ENCODE results near the gene CCDC60. TPM values are rescaled to one million over a fixed set of nuclear protein-coding genes. Genes with fewer than 3 reads are reported as not detected.

CCDC60 gene
- total RNA-seq, 4 donors from 2014 or later = 0.64 to 10.6 (median 2.1) TPM

DNA sequence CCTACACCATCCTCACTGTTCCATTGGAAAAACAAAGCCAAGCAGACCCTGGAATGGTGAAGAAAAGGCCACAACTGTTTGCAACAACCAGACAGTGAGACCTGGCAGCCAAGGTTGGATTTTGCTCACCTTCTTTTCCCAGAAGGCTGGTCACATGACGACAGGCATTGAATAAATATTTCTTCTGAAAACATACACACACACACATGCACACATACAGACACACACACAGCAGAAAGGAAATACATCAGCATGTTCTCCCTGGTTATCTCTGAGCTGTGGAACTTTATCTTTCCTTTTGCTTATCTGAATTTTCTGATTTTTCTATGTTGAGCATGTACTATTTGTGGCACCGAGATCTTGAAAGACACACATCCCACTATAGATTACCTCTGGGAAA is 38.0 kb upstream of the CCDC60 start:
- intact Hi-C loops (cut with DNase I) = no loop called here
- Histone ChIP-seq H3K27ac (no peak overlapping the region), H3K9me3 (no peaks in the 10 kb centered on the region), H3K27me3 (peaks cover 0 to 7% (median 0%) of the 10 kb centered on the region in 4 donors), H3K36me3 (no peaks in the 10 kb centered on the region), H3K4me3 (no peak overlapping the region), H3K4me1 (no peaks in the 10 kb centered on the region)
- 29 to 54% methylated on average over 2 of the region's 2 CpGs for WGBS, 2 donors
- DNase-seq = no peak
- TF ChIP-seq POLR2A (IDR thresholded peaks at IDR 0.05) (no peak), CTCF (IDR thresholded peaks at IDR 0.05) (no peak)

DNA sequence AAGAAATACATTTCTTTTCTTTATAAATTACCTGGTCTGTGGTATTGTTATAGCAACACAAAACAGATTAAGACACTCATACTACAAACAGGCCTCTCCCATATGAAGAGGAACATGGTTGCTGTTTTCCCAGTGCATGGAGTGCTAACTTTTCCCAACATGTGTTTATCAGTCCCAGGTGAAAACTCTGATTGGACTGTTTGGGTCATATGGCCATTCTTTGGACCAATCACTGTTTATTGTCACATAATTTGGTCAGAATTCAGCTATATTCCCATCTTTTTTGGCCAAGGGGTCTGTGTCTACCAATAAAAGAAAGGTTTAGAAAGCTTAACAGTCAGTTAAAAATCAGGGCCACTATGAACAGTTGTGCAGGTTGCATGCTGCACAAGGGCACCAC is 35.4 kb upstream of the CCDC60 start:
- Histone ChIP-seq H3K4me3 (no peak overlapping the region), H3K36me3 (no peaks in the 10 kb centered on the region), H3K4me1 (peaks cover 0 to 5% (median 0%) of the 10 kb centered on the region in 3 donors), H3K27ac (no peak overlapping the region), H3K9me3 (no peaks in the 10 kb centered on the region), H3K27me3 (peaks cover 0 to 7% (median 0%) of the 10 kb centered on the region in 4 donors)
- intact Hi-C loops (cut with DNase I) = no loop called here
- no peak for TF ChIP-seq POLR2A (IDR thresholded peaks at IDR 0.05)
- no peak for DNase-seq

DNA sequence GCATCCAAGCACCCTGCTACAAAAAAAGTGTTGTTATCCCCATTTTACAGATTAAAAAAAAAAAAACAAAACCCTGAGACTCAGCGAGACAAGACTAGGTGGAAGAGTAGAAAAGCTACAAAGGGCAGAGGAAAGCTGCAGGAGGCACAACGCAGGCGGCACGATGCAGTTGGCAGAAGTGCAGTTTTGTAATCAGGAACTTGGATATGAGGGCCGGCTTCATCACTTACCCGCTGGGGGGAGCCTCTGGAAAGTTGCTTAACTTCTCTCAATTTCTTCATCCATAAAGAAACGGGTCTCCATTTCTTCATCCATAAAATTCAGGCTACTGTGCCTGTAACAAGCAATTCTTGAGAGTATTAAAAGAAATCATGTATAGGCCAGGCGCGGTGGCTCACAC is 33.1 kb upstream of the CCDC60 start:
- 67 to 74% methylated on average over 7 to 9 of the region's 9 CpGs for WGBS, 2 donors
- Histone ChIP-seq H3K9me3 (no peaks in the 10 kb centered on the region), H3K4me3 (no peak overlapping the region), H3K27me3 (no peaks in the 10 kb centered on the region), H3K36me3 (no peaks in the 10 kb centered on the region), H3K27ac (no peak overlapping the region), H3K4me1 (peaks cover 0 to 5% (median 0%) of the 10 kb centered on the region in 3 donors)
- intact Hi-C loops (cut with DNase I) = no loop called here
- TF ChIP-seq CTCF (IDR thresholded peaks at IDR 0.05) (no peak), POLR2A (IDR thresholded peaks at IDR 0.05) (no peak)
- DNase-seq = no peak

- Histone ChIP-seq H3K4me1 (peaks cover 0 to 8% (median 5%) of the 10 kb centered on the region in 3 donors), H3K36me3 (no peaks in the 10 kb centered on the region), H3K27me3 (no peaks in the 10 kb centered on the region), H3K9me3 (no peaks in the 10 kb centered on the region), H3K4me3 (no peak overlapping the region), H3K27ac (no peak overlapping the region)
- no peak for DNase-seq
- TF ChIP-seq CTCF (IDR thresholded peaks at IDR 0.05) = no peak
- TF ChIP-seq POLR2A (IDR thresholded peaks at IDR 0.05) = no peak
- intact Hi-C loops (cut with DNase I) = no loop called here
- WGBS, 2 donors = 65 to 70% methylated on average over 7 of the region's 7 CpGs
These were observed 32.0 kb upstream of the CCDC60 start for GRCh38 chr12:119302451-119303080.

GRCh38 chr12:119306593-119306992 is 27.9 kb upstream of the CCDC60 start:
- Histone ChIP-seq H3K4me3 (no peak overlapping the region), H3K9me3 (no peaks in the 10 kb centered on the region), H3K36me3 (no peaks in the 10 kb centered on the region), H3K27me3 (no peaks in the 10 kb centered on the region), H3K27ac (no peak overlapping the region), H3K4me1 (peaks cover 4 to 17% (median 16%) of the 10 kb centered on the region in 3 donors)
- intact Hi-C loops (cut with DNase I) = no loop called here
- WGBS, 2 donors = 34 to 45% methylated on average over 6 of the region's 6 CpGs
- DNase-seq = no peak
- TF ChIP-seq CTCF (IDR thresholded peaks at IDR 0.05) (no peak), POLR2A (IDR thresholded peaks at IDR 0.05) (no peak)

DNA sequence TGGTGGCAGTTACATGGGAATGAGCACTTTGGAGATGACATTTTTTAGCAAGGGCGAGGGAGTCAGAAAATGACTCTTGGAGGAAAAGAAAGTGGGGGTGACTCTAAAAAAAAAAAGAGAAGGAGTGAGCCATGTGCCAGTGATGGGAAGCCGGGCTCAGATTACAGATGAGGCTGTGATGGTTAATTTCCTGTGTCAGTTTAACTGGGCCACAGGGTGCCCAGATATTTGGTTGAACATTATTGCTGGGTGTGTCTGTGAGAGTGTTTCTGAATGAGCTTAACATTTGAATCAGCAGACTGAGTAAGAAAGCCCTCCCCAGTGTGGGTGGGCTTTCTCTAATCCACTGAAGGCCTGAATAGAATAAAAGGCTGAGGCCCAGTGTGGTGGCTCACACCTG is 26.8 kb upstream of the CCDC60 start:
- Histone ChIP-seq H3K27ac (no peak overlapping the region), H3K4me1 (peaks cover 4 to 16% (median 12%) of the 10 kb centered on the region in 3 donors), H3K9me3 (no peaks in the 10 kb centered on the region), H3K4me3 (no peak overlapping the region), H3K27me3 (no peaks in the 10 kb centered on the region), H3K36me3 (no peaks in the 10 kb centered on the region)
- intact Hi-C loops (cut with DNase I) = no loop called here
- no peak for DNase-seq
- 80 to 94% methylated on average over 1 to 2 of the region's 2 CpGs for WGBS, 2 donors
- no peak for TF ChIP-seq POLR2A (IDR thresholded peaks at IDR 0.05)
- no peak for TF ChIP-seq CTCF (IDR thresholded peaks at IDR 0.05)
